Pulmonary artery endothelial cell (primary cell): Measurements from ENCODE around the gene ADAMTS19. TPM values are rescaled to one million over a fixed set of nuclear protein-coding genes. Genes with fewer than 3 reads are reported as not detected.
"Not testable (repeated sequence)": the region's sequence is repeated elsewhere in the genome, so short reads cannot be mapped to it uniquely, and the experiment has no call there.

ENCODE experiments used
- DNase-seq: peaks from one replicate; pipeline ENCODE4 v3.0.0-alpha.2; 2011; ENCODE audit warnings: low read depth, low spot score
- total RNA-seq: library from RNA; depleted of rRNA; stranded (reverse); fragments of >200 nt; gene quantifications from 2 replicates; pipeline ENCODE4 v1.2.3, GENCODE V29; 2014

ADAMTS19 gene
- total RNA-seq, 1 donor from 2014 or later, result not detected

DNA sequence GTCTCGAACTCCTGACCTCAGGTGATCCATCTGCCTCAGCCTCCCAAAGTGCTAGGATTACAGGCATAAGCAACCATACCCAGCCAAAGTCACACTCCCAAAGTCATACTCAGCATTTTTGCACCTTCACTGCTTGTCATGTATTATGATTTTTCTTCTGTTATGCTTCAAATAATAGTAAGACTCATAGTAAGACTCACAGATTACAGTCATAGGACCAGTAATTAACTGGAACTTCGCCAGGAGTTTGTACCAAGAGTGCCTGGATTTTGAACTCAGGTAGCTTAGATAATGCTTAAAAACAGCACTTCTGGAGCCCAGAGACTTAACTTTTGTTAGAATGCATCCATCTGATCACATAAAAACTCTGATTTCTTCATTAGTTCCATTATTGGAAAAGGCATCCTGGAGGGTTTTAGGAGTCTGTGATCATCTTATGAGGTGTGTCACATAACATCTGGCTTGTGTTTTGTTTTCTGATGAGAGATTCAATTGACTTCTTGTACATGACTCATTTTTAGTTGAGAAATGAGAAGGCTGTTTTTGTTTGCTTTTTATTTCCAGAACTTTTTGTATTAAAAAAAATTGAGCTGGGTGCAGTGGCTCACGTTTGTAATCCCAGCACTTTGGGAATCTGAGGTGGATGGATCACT lies 131.5 kb downstream of the ADAMTS19 start:
- DNase-seq, result no peak

DNA sequence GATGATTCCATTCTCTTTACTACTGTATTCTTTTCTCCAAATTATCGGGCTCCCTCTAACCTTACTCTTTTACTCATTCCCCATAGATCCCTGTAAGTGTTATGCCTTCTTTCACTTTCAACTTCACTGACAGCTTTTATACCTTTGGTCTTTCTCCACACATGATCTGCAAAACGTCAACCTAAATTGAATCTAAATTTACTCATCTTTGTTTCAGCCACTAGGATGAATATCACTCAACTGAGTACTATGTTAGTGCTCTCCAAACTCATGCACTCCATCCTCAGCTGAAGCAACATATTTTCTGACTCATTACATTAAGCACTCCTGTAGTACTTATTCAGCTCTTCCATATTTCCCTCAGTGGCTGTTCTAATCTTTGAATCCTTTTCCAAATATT lies 133.4 kb downstream of the ADAMTS19 start:
- DNase-seq, result no peak

DNA sequence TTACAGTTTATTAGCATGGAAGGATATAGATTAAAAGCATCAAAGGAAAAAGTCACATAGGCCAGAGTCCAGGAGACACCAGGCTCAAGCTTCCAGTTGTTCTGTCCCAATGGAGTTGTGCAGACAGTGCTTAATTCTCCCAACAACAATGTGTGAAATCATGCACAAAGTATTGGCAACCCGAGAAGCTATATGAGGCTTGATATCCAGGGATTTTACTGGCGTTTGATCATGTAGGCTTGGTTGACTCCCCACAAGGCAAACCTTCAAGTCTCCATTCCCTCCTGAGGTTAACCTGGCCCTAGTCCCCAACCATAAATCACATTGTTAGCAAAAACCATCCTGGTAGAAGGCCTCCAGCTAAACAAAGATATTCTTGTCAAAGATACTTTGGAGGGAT lies 141.5 kb downstream of the ADAMTS19 start:
- DNase-seq, result no peak

DNA sequence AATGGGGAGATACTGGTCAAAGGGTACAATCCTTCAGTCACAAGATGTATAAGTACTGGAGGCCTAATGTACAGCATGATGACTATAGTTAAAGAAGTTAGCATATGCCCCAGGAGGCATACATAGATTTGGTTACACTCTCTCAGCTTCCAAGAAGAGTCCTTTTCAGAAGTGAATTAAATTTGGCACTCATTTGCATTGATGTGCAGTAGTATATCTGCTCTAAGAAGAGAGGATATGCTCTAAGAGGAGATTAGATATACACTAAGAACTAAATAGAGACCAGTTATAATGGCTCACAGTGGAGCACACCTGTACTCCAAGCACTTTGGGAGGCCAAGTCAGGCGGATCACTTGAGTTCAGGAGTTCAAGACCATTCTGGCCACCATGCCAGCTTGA lies 148.3 kb downstream of the ADAMTS19 start:
- no peak for DNase-seq

DNA sequence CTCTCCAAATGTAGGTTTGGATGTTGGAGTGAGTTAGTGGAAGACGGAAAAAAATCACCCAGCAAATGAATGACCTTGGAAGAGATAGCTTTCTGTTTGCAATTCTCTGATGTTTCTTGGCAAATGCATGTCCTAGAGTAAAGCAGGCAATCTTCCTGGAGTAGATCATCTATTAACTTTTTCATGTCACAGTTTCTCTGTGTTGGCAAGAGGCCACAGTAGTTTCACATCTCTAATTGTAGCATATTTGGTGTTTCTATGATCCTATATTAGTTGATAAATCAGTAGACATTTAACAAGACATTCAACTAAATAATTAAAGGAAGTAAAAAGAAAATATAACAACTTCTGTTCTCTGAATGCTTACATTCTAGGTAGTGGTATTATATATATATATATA lies 149.6 kb downstream of the ADAMTS19 start:
- DNase-seq, result no peak

DNA sequence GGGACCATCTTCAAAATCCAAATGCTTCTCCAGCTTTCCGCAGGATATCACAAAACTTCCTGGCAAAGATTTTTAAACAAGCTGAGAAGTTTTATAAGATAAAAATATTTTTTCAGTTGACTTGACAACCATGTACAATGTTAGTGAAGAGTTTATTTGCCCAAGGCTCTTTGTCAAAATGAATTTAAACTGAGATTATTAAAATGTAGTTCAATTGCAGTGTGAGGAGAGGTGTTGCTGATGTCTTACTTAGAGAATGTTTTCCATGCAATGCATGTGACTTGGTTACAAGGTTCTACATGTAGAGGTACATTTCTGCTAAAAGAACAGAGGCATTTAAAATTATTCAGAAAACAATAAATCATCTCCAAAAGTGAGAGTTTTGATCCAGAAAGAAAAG lies 156.4 kb downstream of the ADAMTS19 start:
- no peak for DNase-seq

DNA sequence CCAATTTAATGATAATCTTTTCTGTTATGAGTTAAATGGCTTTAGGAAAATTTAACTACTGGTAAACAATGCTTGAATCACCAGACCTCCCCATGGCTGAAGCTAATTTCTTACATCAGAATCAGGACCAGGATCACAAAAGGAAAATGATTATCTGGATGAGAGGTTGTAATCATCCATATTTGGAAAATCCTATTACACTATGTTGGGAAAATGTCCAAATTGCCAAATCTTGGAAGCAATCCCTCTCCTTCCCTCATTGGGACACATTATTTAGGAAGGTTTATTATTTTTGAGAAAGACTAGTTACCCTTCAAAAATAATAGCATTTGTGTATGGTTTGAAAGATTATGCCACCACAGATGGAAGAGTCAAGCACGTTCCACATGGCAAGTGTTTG lies 157.1 kb downstream of the ADAMTS19 start:
- no peak for DNase-seq

DNA sequence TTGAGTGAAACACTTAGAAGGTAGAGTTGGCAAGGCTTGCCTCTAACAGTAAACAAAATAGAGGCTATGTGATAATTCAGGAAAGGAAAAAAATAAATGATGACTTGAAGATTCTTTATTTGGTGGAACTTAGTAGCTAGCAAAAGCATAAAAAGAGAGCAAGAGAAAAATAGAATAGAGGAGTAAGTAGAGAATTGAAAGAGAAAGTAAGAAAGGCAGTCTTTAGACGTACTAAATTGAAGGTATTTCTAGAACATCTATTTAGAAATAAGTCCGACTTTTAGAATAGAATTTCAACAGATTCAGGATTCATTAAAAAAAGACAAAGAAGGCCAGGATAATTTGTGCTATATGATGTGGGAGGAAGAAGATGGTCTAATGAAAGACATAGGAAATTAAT lies 159.7 kb downstream of the ADAMTS19 start:
- no peak for DNase-seq

DNA sequence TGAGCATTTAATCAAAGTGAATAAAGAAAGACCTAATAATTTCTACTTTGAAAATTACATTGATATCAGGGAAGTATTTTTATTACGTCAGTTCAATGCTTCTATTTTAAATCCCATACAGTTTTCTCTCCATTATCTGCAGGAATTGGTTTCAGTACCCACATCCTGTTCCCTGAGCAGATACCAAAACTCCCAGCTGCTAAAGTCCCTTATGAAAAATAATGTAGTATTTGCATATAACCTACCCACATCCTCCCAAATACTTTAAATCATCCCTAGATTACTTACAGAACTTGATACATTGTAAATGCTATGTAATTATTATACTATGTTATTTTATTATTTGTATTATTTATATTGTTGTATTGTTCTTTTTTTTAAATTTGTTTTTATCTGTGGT lies 162.4 kb downstream of the ADAMTS19 start:
- DNase-seq, result no peak

DNA sequence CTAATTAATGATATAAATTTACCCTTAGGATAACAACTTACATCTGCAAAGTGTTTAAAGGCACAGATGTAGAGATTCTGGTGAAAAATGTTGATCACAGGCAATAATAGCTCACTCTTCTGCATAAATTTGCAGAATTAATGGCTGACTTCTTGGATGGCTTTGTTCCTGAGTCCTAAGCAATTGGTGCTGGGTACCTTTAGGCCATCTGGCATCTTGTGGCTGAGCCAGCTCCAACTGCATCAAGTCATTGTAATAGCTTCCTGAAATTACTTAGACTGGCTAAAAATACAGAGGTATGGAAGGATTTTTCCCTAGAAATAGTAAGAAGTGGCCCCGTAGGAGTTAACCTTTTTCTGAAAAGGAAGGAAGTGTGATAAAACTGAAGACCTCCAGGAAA lies 169.5 kb downstream of the ADAMTS19 start:
- no peak for DNase-seq

DNA sequence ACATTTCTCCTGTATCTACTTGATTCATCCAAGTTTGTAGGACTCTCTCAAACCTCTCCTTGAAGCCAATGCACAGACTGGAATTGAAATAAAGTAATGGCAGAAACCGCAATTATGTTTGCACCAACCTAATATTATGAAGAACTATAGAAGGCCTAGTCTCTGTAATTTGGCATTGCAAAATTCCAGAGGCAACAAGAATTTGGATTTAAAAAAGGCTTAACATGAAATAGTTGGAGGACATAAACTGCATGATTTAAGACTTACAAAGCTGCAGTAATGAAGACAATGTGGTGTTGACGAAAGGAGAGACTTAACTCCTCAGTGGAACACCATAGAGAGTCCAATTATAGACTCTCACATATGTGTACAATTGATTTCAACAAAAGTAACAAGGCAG lies 170.0 kb downstream of the ADAMTS19 start:
- DNase-seq, result no peak

DNA sequence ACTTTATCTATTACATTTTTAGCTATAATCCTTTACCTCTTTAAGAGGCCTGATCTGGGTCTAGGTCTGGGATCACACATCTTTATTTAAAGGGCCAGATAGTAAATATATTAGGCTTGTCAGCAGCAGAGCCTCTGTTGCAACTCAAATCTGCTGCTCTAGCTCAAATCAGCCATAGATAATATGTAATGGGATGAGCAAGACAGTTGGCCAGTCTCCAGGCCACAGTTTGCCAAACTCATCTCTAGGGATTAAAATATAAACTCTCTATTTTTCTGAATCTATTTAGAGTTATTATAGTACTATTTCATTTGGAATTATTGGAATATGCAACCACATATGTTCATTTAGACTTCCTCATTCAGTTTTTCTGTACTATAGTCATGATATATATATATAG lies 171.9 kb downstream of the ADAMTS19 start:
- DNase-seq, result no peak

DNA sequence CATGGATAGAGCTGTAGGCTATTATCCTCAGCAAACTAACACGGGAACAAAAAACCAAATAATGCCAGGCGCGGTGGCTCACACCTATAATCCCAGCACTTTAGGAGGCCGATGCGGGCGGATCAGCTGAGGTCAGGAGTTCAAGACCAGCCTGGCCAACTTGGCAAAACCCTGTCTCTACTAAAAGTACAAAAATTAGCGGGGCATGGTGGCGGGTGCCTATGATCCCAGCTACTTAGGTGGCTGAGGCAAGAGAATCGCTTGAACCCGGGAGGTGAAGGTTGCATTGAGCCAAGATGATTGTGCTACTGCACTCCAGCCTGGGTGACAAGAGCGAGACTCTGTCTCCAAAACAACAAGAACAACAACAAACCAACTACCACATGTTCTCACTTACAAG lies 177.4 kb downstream of the ADAMTS19 start:
- not testable (repeated sequence) for DNase-seq

DNA sequence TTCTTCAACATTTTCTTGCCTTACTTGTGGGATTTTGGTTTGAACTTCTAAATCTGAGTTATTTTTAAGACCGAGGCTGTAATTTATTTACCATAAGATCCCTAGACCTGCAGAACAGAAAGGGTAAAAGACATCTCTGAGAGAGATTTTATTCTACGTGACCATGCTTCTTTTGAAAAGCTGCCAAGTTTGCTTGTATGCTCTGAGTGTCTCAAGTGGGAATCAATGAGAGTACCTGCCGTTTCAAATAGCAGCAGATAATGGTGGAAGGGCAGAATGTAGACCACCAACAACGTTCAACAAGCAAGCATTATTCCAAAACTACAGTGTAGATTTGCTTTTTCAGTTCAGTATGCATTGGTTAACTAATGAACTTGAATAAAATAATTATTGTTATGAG lies 179.2 kb downstream of the ADAMTS19 start:
- DNase-seq, result no peak

DNA sequence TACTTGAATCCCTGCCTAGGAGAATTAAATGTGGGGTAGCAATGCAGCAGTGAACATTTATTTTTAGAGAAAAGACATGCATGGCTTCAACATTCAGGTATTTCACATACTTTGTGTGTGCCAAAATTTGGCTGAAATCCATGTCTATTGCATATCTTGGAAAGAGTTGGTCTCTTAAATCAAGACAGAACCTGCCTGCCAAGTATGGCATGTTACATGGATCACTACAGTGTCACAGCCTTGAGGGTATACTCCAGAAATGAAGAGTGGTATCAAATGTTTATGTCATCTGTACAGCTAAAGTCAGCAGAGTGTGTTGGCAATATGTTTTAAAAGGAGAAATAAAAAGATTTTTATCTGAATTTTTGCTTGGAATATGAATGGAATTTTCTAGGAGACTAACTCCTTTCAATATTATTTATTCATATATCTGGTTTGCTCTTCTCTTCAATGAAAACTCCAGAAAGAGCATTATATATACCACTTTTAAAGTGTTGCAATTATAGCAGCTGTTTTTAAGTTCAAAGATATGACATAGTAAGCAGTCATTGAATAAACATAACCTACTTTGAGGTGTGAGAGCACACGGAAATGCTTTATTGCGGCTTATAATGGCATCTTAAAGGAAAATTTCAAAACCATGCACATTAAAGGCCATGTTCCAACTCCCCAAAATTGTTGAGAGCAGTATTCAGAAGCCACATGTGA lies 192.4 kb downstream of the ADAMTS19 start:
- no peak for DNase-seq

DNA sequence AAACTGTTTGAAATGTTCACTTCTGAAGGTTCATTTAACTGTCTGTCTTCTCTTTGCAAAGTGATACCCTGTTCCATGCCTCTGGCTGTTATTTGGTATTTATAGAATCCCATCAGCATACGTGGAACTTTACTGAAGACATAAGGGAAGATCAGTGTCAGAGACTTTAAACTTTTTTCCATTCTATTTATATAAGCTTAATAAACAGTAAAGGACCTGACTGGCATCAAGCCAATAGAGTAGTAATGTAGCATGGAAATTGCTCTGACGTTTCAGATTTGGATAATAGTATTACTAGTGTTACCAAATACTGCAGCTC lies 192.9 kb downstream of the ADAMTS19 start:
- no peak for DNase-seq

DNA sequence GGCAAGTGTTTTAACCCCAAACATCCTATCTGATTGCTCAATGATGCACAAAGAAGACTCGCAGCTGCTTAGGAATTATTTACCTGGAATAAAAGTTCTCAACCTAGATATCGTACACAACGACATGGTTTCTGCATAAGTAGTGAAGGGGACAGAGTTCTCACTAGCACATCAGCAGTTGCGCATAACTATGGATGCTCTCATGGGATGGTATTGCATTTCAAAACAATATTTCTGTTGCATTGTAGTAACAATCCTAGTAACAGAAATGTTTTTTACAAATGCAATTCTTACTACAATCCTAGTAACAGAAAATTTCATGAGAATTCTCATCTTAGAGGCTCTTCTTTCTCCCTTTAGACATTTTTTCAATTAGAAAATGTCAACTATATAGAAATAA lies 193.3 kb downstream of the ADAMTS19 start:
- DNase-seq, result no peak

DNA sequence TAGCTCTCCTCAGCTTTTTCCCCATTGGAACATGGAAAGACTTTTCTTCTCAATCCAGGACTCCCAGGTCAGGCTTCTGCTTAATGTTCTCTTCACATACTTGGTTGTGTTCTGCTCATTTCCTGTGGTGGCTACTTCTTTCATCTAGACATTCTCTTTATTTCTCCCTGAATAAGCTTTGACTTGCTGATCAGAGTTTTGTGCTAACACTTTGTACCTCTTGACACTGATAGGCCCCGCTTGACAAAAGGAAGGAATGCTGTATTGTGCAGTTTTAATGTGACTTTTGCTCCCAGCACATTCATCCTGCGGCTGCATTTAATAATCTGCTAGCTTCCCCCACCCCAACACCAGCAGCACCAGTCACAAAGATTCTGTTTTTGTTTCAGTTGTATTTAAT lies 196.9 kb downstream of the ADAMTS19 start:
- DNase-seq, result no peak

DNA sequence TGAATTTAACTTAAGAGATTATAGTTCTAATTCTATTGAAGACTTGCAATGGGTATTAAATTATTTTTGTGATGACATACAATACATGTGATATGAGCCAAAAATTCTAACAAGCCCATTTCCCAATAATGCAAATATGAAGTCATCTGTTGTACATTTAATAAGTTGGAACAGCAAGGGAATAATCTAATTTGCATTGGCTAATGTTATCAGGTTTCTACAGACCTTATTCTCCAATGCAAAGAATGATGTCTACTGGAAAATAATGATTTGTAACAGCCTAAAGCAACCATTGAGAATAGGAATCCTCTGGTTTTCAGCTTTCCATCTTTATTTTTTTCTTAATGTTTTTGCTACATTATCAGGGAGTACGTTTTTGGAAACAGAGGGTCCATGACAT lies 198.7 kb downstream of the ADAMTS19 start:
- DNase-seq, result no peak

DNA sequence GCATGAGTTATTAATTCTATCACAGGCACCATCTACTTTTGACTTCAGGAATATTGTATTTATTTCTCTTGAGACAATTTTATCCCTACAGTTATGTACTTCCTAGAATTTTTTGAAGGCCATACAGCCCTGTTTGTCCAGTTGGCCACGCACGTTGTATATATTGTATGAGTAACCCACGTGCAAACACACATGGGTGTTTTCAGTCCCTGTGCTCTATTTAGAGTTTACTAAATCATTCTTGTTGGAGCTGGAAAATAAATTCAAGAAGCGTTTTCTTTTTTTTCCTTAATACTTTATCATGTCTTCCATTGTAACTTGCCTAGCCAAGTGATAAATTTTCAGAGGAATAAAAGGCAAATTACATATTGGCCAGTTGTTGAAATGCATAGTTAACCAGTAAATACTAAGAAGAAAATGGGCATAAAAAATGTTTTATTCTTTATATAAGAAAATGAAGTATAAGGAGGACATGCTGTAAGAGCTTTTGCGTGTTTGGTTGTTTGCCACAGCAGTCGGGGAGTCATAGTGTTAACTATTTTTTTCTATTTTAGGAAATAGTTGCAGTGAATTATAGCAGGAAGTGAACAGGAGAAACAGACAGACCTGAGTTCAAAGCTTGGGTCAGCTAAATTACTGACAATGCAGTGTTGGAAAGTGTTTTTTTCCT lies 201.4 kb downstream of the ADAMTS19 start:
- DNase-seq, result no peak

DNA sequence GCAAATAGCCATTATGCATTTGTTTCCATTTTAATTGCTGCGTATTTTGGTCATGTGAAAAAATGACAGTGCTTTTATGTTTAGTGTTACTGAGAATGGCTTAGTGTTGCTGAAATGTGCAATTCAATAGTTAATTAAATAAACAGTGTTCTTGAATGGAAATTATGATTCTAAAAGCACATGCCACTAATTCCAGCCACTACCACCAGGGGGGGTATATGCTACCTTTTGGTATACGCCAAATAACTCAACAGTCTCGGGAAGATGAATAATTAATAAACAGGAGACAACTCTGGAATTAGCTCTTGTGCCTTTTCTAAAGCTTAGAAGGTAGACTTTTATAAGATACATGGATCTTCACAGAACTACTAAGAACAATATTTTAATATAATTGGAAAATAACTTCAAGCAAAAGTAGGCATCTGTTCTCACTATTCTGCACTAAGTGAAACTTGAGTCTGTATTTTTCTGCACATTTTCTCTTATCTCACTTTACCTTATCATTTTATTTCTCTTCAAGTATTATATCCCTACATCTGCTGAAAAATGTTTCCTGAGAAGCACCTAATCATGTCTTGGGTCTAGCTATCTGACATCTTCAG lies 204.3 kb downstream of the ADAMTS19 start:
- peak; percentile 10 for DNase-seq

DNA sequence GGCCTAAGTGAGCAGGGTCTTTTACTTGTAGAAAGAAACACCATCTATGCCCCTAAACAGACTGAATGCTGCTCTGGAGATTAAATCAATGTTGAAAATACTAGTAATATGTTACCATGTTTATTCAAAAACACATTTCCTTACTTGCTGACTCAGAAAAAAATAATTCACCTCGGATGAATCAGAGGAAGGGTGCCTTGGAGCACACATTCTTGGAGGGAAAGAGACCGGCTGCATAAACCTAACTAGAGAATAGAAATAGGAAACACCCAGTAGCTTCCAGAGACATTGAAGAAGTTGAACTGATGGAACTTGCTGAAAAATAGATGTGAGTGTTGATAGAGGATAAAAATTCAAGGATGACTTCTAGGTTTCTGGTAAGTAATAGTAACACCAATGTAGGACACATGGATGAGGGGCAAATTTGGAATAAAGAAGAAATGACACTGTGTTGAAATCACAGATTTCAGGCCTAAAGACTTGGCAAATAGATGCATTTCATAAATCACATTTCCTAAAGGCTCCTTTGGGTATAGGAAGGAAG lies 210.9 kb downstream of the ADAMTS19 start:
- peak; percentile 15 for DNase-seq
